GM21529 (cell line): ENCODE data around the gene AKT3.

Source experiments
- ATAC-seq: cut with Tn5 transposase; IDR thresholded peaks from one replicate; pipeline ENCODE4 v1.9.1; 2021; ENCODE audit not compliant: unreplicated experiment

AKT3 gene

GRCh38 chr1:243564814-243565213, 285.2 kb downstream of the AKT3 start:
- ATAC-seq = no peak

- no peak for ATAC-seq
Observed at GRCh38 chr1:243563732-243564131, 286.3 kb downstream of the AKT3 start.

GRCh38 chr1:243562473-243562872, 287.6 kb downstream of the AKT3 start:
- ATAC-seq = no peak

GRCh38 chr1:243561588-243562319, 288.3 kb downstream of the AKT3 start:
- no peak for ATAC-seq

GRCh38 chr1:243559575-243560162, 290.4 kb downstream of the AKT3 start:
- ATAC-seq = no peak

GRCh38 chr1:243558576-243558975, 291.5 kb downstream of the AKT3 start:
- no peak for ATAC-seq

- ATAC-seq = no peak
Observed at GRCh38 chr1:243557866-243558265, 292.2 kb downstream of the AKT3 start.

- no peak for ATAC-seq
Observed at GRCh38 chr1:243554686-243555085, 295.4 kb downstream of the AKT3 start.

- no peak for ATAC-seq
Observed at GRCh38 chr1:243553090-243553489, 297.0 kb downstream of the AKT3 start.

GRCh38 chr1:243550276-243550675, 299.8 kb downstream of the AKT3 start:
- ATAC-seq = no peak

GRCh38 chr1:243549791-243550190, 300.3 kb downstream of the AKT3 start:
- ATAC-seq = no peak

- ATAC-seq = no peak
Observed at GRCh38 chr1:243549108-243549507, 300.9 kb downstream of the AKT3 start.

- ATAC-seq = no peak
Observed at GRCh38 chr1:243548516-243548915, 301.5 kb downstream of the AKT3 start.

- no peak for ATAC-seq
Observed at GRCh38 chr1:243547891-243548290, 302.2 kb downstream of the AKT3 start.

- ATAC-seq = no peak
Observed at GRCh38 chr1:243546457-243546856, 303.6 kb downstream of the AKT3 start.

- ATAC-seq = no peak
Observed at GRCh38 chr1:243543501-243543900, 306.5 kb downstream of the AKT3 start.

GRCh38 chr1:243542739-243543415, 307.2 kb downstream of the AKT3 start:
- no peak for ATAC-seq

- ATAC-seq = no peak
Observed at GRCh38 chr1:243539636-243540035, 310.4 kb downstream of the AKT3 start.

GRCh38 chr1:243535014-243535413, 315.0 kb downstream of the AKT3 start:
- ATAC-seq = no peak

- ATAC-seq = no peak
Observed at GRCh38 chr1:243529512-243529911, 320.5 kb downstream of the AKT3 start.

- no peak for ATAC-seq
Observed at GRCh38 chr1:243528459-243529121, 321.5 kb downstream of the AKT3 start.

GRCh38 chr1:243526180-243526579, 323.9 kb downstream of the AKT3 start:
- ATAC-seq = no peak
